ENCODE measurements around the gene RCCD1.

GRCh38 chr15:90968434-90968833, 13.8 kb downstream of the RCCD1 start:
- TF ChIP-seq, protein P1, sequence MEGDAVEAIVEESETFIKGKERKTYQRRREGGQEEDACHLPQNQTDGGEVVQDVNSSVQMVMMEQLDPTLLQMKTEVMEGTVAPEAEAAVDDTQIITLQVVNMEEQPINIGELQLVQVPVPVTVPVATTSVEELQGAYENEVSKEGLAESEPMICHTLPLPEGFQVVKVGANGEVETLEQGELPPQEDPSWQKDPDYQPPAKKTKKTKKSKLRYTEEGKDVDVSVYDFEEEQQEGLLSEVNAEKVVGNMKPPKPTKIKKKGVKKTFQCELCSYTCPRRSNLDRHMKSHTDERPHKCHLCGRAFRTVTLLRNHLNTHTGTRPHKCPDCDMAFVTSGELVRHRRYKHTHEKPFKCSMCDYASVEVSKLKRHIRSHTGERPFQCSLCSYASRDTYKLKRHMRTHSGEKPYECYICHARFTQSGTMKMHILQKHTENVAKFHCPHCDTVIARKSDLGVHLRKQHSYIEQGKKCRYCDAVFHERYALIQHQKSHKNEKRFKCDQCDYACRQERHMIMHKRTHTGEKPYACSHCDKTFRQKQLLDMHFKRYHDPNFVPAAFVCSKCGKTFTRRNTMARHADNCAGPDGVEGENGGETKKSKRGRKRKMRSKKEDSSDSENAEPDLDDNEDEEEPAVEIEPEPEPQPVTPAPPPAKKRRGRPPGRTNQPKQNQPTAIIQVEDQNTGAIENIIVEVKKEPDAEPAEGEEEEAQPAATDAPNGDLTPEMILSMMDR (IDR thresholded peaks at IDR 0.05), result no peak
- no peak for TF ChIP-seq POLR2A (IDR thresholded peaks at IDR 0.05)
